ENCODE measurements around the gene CWC25.

GRCh38 chr17:38751144-38751807 is 73.8 kb downstream of the CWC25 start:
- TF ChIP-seq, protein P1, sequence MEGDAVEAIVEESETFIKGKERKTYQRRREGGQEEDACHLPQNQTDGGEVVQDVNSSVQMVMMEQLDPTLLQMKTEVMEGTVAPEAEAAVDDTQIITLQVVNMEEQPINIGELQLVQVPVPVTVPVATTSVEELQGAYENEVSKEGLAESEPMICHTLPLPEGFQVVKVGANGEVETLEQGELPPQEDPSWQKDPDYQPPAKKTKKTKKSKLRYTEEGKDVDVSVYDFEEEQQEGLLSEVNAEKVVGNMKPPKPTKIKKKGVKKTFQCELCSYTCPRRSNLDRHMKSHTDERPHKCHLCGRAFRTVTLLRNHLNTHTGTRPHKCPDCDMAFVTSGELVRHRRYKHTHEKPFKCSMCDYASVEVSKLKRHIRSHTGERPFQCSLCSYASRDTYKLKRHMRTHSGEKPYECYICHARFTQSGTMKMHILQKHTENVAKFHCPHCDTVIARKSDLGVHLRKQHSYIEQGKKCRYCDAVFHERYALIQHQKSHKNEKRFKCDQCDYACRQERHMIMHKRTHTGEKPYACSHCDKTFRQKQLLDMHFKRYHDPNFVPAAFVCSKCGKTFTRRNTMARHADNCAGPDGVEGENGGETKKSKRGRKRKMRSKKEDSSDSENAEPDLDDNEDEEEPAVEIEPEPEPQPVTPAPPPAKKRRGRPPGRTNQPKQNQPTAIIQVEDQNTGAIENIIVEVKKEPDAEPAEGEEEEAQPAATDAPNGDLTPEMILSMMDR (conservative IDR thresholded peaks at IDR 0.05 in 1 of 2, IDR thresholded peaks at IDR 0.05 in 1 of 2; ENCODE audit: extremely low read depth in 1 of 2, insufficient read depth in 1 of 2, low read depth in 1 of 2, low read length in 2 of 2), result no peak
- TF ChIP-seq EZH2 (IDR thresholded peaks at IDR 0.05; ENCODE audit: borderline replicate concordance, low read length), result no peak

Data from mammary epithelial cell (primary cell).